Stimulated activated CD4-positive, alpha-beta T cell treated with anti-CD3 and anti-CD28 coated beads, Interleukin-15, amount 100 ng/mL, for 24 hours (primary cell): Measurements from ENCODE around the gene P2RX5.

Source experiments
- DNase-seq: peaks from one replicate; pipeline ENCODE4 v3.0.0-alpha.2; 2020

P2RX5 gene

DNA sequence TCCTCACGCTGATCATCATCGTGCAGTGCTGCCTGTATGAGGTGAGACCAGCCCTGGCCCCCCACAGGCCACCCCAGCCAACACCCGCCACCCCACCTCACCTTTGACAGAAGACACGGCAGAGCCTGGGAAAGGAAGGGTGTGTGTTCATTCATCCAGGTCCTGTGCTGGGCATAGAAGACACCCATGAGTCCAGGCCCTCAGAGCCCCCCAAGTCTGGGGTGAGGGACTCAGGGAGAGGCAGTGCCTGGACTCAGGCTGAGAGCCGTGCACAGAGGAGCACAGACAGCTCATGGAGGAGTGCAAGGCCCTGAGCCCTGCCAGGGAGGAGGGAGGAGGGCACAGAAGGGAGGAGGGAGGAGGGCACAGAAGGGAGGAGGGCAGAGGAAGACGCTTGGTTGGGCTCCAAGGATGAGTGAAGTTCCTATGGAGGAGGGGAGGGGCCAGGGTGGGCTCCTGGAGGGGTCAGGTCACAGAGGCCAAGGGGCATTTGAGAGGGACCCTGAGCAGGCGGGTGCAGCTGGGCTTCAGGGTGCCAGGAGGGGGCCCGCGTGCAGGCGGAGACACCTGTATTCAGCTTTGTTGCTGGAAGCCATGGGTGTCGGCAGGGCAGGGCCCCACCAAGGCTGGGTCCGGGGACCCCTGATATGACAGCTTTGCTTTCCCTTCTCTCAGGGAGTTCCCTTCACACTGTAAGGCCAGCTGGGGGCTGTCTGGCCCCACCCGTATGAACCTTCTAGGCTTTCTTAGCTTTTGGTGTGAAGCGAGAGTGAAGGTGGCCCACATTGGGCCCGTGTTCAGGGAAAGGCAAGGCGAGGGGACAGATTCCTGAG lies 39.0 kb downstream of the P2RX5 start:
- no peak for DNase-seq

- no peak for DNase-seq
Measured at GRCh38 chr17:3656353-3656752, 39.6 kb downstream of the P2RX5 start.

- no peak for DNase-seq
Measured at GRCh38 chr17:3655766-3656165, 40.2 kb downstream of the P2RX5 start.

DNA sequence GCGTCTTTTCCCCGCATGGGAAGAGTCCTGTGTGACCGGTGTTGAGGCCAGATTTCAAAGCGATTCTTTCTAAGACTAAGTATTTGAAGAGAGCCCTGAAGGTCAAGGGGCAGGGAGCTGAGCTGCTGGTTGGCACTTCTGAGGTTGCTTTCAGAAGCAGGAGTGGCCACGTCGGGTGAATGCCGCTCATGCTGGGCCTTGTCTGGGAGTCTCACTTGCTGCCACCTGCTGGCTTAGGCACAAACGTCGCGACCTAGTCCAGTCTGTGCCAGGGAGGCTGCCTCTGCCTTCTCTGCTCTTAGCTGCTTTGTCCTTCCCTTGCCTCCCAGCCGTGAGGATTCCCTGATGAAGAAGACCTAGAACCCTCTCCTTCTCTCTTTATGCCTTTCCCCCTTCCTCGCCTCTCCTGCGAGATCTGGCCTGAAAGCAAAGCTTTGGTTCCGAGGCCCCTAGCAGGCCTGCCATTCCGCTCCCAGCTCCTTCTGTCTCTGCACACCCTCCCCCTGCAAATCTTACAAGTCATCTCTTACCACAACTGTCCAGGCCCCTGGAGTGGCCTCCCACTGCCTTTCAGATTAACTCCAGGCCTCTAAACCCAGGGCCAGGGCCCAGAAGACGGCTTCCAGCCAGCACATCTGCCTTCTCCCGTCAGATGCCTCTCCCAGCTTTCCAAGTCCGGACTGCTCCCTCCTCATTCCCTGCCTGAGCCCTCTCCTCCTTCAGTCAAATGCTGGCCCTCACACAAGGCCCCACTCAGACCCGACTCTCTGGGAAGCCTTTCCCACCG lies 48.0 kb downstream of the P2RX5 start:
- peak; percentile 66 for DNase-seq

GRCh38 chr17:3647251-3647650 lies 48.7 kb downstream of the P2RX5 start:
- no peak for DNase-seq

- DNase-seq: no peak
Measured at GRCh38 chr17:3645310-3645709, 50.6 kb downstream of the P2RX5 start.

DNA sequence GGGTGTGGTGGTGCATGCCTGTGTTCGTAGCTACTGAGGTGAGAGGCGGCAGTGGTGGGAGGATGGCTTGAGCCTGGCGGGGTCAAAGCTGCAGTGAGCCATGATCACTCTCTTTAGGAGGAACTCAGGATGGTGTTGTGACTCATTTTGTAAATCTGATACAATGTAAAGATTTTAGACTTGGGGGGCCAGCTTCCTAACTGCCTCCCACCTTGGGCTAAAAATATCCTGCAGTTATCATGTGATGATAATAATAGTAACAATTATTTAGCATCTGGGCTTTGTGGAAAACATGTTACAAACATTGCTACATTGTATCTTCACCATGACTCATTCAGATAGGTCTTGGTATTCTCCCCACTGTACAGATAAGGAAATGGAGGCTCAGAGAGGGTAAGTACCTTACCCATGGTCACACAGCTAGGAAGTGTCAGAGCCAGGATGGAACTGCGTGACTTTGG lies 52.0 kb downstream of the P2RX5 start:
- peak; percentile 47 for DNase-seq

- no peak for DNase-seq
Measured at GRCh38 chr17:3641717-3642486, 54.1 kb downstream of the P2RX5 start.

GRCh38 chr17:3641014-3641413 lies 54.9 kb downstream of the P2RX5 start:
- DNase-seq: no peak

DNA sequence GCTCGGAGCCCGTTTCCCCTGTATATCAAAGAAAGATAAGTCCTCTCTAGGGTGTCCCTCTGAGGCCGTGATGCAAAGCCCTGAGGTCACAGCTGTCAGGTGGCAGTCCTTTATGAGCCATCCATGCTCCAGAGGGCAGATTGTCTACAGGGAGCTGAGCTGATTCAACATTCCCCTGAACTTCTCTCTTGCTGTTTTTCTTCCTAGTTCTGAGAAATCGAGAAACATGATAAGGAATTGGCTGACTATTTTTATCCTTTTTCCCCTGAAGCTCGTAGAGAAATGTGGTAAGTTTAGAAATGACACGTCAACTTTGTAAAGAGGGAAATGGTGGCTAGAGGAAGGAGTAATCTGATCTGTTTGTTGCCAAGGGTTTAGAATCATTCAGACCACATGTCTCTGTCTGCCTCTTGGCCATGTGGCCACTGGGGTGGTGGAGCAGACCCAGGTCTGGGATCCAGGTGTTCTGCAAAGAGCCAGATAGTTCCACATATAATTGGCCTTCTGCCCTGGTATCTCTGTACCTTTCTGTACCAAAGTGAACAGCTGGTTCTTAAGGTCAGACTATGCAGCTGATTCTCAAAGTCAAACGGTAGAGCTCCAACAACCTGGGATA lies 55.9 kb downstream of the P2RX5 start:
- DNase-seq: peak; percentile 66

DNA sequence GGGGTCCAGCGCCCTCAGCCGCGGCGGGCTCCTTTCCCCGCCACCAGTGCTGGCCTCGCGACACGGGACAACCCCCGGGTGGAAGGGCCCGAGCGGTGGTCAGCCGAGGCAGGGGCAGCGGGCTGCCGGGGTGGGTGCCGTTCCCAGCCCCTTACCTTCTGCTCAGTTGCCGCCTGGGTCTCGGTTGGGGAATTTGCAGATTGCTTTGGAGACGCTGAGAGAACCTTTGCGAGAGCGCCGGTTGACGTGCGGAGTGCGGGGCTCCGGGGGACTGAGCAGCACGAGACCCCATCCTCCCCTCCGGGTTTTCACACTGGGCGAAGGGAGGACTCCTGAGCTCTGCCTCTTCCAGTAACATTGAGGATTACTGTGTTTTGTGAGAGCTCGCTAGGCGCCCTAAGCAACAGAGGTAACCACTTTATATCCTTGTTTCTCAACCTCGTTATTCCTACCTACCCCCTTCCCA lies 59.0 kb downstream of the P2RX5 start:
- DNase-seq: no peak

- peak; percentile 97 for DNase-seq
Measured at GRCh38 chr17:3636154-3636907, 59.6 kb downstream of the P2RX5 start, which contains the start of the genes CTNS and SHPK. CTNS (plus strand) TSS chr17:3636760; CDS start chr17:3640207, 3,447 bp downstream. SHPK (minus strand) TSS chr17:3636250; CDS start chr17:3636219, 31 bp downstream.

GRCh38 chr17:3635474-3636153 lies 60.3 kb downstream of the P2RX5 start:
- peak; percentile 13 for DNase-seq

DNA sequence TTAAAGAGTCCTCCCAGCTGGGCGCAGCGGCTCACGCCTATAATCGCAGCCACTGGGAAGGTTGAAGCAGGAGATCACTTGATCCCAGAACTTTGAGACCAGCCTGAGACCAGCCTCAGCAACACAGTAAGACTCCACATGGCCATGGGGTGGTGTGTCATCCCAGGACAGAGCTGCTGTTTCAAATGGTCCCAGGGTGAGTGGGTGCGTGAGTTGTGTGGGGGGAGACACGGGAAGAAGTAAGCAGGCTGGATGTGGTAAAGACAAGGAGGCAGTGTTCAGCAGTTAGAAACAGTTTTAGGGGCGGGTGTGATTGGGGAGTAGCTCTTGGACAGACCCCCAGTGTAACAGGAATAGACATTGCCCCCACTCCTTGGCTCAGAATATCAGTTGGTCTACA lies 63.7 kb downstream of the P2RX5 start:
- no peak for DNase-seq

DNA sequence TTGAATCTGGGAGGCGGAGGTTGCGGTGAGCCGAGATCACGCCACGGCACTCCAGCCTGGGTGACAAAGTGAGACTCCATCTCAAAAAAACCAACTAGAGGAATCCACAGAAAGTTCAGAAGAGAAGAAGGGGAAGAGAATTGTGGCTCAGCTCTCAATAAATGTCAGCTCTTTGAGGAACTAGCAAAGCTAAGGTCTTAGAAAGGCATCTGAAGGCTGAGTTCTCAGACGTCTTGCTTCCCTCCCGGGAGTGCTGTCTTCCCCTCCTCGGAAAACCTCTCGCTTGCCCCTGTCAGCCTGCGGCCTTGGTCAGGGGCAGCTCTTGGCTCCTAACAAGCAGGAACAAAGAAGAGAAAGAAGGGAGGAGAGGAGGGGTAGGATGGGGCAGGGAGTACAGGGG lies 65.2 kb downstream of the P2RX5 start:
- no peak for DNase-seq

- no peak for DNase-seq
Measured at GRCh38 chr17:3627769-3628167, 68.2 kb downstream of the P2RX5 start.

DNA sequence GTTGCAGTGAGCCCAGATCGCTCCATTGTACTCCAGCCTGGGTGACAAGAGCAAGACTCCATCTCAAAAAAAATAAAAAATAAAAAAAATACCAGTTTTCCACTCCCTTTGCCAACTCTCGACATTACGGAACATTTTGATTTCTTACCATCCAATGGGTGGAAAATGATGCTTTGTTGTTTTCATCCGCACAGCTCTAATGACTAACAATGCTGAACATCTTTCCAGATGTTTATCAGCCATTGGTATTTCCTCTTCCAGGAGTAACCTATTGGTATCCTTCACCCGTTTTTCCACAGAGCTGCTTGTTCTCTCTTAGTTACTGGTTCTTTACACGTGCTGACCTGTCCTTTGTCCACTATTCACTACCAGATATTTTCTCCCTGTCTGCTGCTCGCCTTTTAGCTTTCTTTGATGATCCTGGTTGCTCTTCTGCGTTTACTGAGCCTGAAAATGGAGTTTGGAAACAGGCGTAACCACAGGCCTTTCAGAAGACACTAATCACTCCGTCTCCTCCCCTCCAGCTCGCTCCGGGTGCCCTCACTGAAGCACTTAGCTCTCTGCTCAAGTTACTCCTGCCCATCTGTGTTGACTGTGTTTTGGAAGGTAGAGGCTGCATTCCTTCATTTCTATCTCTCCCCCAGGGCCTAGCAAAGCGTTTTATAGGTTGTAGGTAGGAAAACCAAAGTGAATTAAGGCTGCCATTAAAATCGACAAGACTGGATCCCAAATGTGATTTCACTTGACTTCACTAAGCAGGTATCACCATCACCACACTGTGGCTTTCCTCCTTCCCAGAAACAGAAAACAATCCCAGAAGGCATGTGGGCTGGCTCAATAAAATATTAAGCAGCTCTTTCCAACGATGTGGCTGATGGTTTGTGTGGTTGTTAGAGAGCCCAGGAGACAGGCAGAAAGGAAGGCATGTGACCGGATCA lies 68.9 kb downstream of the P2RX5 start:
- no peak for DNase-seq
